ENCODE results near the gene CCDC92. TPM values are rescaled to one million over a fixed set of nuclear protein-coding genes. Genes with fewer than 3 reads are reported as not detected.

Gene CCDC92
- total and polyA plus RNA-seq, 2 of the 13 experiments (the other 11 are each of a cell fraction or from before 2014, with no cell fraction given): 5.4 to 14.7 TPM

- no peak for TF ChIP-seq FOXK2 (IDR thresholded peaks at IDR 0.05)
- Histone ChIP-seq H3K79me2 (ENCODE audit: insufficient read depth, low read length) (peaks cover 7% of the 10 kb centered on the region), H2AFZ (ENCODE audit: low read length) (no peak overlapping the region), H3K4me1 (ENCODE audit: insufficient read depth, low read length) (0 out of 2 replicates have a peak, but pooled peaks cover 7% of the 10 kb centered on the region), H3K9me3 (ENCODE audit: low read length) (no peaks in the 10 kb centered on the region), H4K20me1 (ENCODE audit: insufficient read depth, low read length) (peaks cover 10% of the 10 kb centered on the region), H3K9ac (ENCODE audit: insufficient read depth, low read depth, low read length) (no peak overlapping the region), H3K27me3 (ENCODE audit: control insufficient read depth in 1 of 2, insufficient read depth in 2 of 2, low read length in 2 of 2) (no peaks in the 10 kb centered on the region), H3K27ac (ENCODE audit: extremely low read length, insufficient read depth, low read length) (no peak overlapping the region), H3K36me3 (replicated peaks in 1 of 2; ENCODE audit: control insufficient read depth in 1 of 2, insufficient read depth in 2 of 2, low read length in 2 of 2) (peaks cover 6 to 80% of the 10 kb centered on the region in 2 experiments), H3K4me3 (replicated peaks in 1 of 3; ENCODE audit: insufficient read depth in 1 of 3, low read depth in 2 of 3, low read length in 3 of 3) (no peak overlapping the region), H3K4me2 (ENCODE audit: low read depth, low read length) (no peak overlapping the region)
- in situ Hi-C loops (cut with HindIII; ENCODE audit: extremely low pct_ligation_motif_present, low pct_unique_long_range_greater_than_20kb) (no loop called here), intact Hi-C loops (cut with micrococcal nuclease; ENCODE audit: unreplicated experiment) (no loop called here)
- 94% methylated on average over 14 of the region's 14 CpGs for WGBS (ENCODE audit: low lambda C conversion rate)
- ATAC-seq (no peak), DNase-seq (ENCODE audit: low spot score) (no peak), FAIRE-seq (no peak)
- ChIA-PET POLR2A (no interaction called here), CTCF (ENCODE audit: low intra/inter-chr PET ratio, low total read pairs) (no interaction called here)
- no TSS peak for BruUV-seq (replicated peaks)
Measured at GRCh38 chr12:124006846-124007713, 34.4 kb upstream of the CCDC92 start.

DNA sequence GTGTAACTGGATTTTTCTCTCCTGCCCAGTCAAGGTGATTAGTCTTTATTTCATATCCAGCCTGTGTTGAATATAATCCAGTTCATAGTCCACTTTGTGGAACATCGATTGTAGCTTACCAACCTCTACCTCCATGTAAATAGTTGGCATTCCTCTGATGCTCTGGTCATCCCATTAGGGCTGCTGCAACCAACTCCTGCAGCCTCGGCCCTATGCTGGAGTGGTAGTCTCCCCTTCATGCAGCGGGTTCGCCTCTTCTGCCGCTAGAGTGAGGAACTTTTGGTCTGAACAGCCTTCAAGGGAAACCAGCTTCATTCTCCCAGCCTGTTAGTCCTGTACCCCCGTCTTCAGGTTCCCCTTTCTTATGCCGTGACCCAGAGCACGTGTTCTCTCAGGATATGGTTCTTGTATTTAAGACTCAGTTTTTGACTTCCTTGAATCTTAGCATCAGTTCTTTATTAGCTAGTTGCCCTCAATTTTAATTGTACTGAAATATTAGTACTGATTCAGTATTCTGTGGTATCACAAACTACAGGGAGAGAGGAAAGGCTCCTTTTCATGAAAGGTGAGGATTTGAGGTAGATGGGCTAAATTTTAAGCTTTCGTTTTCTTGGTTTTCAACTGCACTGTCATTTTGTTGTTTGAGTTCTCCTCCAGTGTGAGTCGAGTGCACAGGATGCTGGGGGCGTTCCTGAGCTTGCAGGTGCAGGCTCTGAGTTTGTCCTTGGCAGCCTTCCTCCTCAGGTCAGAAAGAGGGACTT, 33.6 kb upstream of the CCDC92 start:
- intact Hi-C loops (cut with micrococcal nuclease; ENCODE audit: unreplicated experiment): no loop called here
- Histone ChIP-seq H3K4me2 (ENCODE audit: low read depth, low read length) (no peak overlapping the region), H3K36me3 (replicated peaks in 1 of 2; ENCODE audit: control insufficient read depth in 1 of 2, insufficient read depth in 2 of 2, low read length in 2 of 2) (peaks cover 8 to 80% of the 10 kb centered on the region in 2 experiments), H3K9ac (ENCODE audit: insufficient read depth, low read depth, low read length) (no peak overlapping the region), H2AFZ (ENCODE audit: low read length) (no peak overlapping the region), H3K27me3 (ENCODE audit: control insufficient read depth in 1 of 2, insufficient read depth in 2 of 2, low read length in 2 of 2) (no peaks in the 10 kb centered on the region), H3K9me3 (ENCODE audit: low read length) (no peaks in the 10 kb centered on the region), H4K20me1 (ENCODE audit: insufficient read depth, low read length) (peaks cover 10% of the 10 kb centered on the region), H3K79me2 (ENCODE audit: insufficient read depth, low read length) (peaks cover 9% of the 10 kb centered on the region), H3K4me3 (replicated peaks in 1 of 3; ENCODE audit: insufficient read depth in 1 of 3, low read depth in 2 of 3, low read length in 3 of 3) (no peak overlapping the region), H3K4me1 (ENCODE audit: insufficient read depth, low read length) (0 out of 2 replicates have a peak, but pooled peaks cover 7% of the 10 kb centered on the region), H3K27ac (ENCODE audit: extremely low read length, insufficient read depth, low read length) (no peak overlapping the region)
- in situ Hi-C loops (cut with HindIII; ENCODE audit: extremely low pct_ligation_motif_present, low pct_unique_long_range_greater_than_20kb): no loop called here
- DNase-seq (ENCODE audit: low spot score) (peak; percentile 21), ATAC-seq (peak; percentile 78), FAIRE-seq (no peak)
- no peak for TF ChIP-seq RFXAP (CRISPR knock-in tag; IDR thresholded peaks at IDR 0.05; ENCODE audit: borderline replicate concordance)
- 0 out of 2 replicates have a peak, but pooled peaks have one; percentile 10 for TF ChIP-seq ZBTB33 (CRISPR knock-in tag; IDR thresholded peaks at IDR 0.05)
- peak; percentile 30 for TF ChIP-seq TEAD3 (CRISPR knock-in tag; optimal IDR thresholded peaks at IDR 0.05; ENCODE audit: borderline replicate concordance)
- ChIA-PET POLR2A (no interaction called here), CTCF (ENCODE audit: low intra/inter-chr PET ratio, low total read pairs) (no interaction called here)
- 90% methylated on average over 11 of the region's 11 CpGs for WGBS (ENCODE audit: low lambda C conversion rate)
- BruUV-seq (replicated peaks): no TSS peak

Data from HepG2 (cell line).